Activated CD8-positive, alpha-beta memory T cell treated with anti-CD3 and anti-CD28 coated beads, Interleukin-2, amount 50 U/mL, for 24 hours (primary cell): ENCODE results near the gene C1orf52.

ENCODE experiments used
- DNase-seq: peaks from one replicate; pipeline ENCODE4 v3.0.0-alpha.2; 2020; ENCODE audit errors: extremely low read depth

The C1orf52 gene

GRCh38 chr1:85259118-85259911 is at the start of gene C1orf52:
Gene C1orf52, minus strand, starts transcription at chr1:85259662. Its CDS starts 29 bp downstream, at chr1:85259633.
- peak; percentile 95 for DNase-seq

- no peak for DNase-seq
Measured at GRCh38 chr1:85308833-85309350, 49.4 kb upstream of the C1orf52 start.

- no peak for DNase-seq
Measured at GRCh38 chr1:85307987-85308832, 48.7 kb upstream of the C1orf52 start.

- no peak for DNase-seq
Measured at GRCh38 chr1:85306236-85306635, 46.8 kb upstream of the C1orf52 start.

- DNase-seq, result no peak
Measured at GRCh38 chr1:85303440-85304162, 44.1 kb upstream of the C1orf52 start.

GRCh38 chr1:85300140-85300539 is 40.7 kb upstream of the C1orf52 start:
- DNase-seq, result no peak

GRCh38 chr1:85297855-85298629 is 38.6 kb upstream of the C1orf52 start:
- DNase-seq, result peak; percentile 71

GRCh38 chr1:85297538-85297854 is 38.0 kb upstream of the C1orf52 start:
- no peak for DNase-seq

- no peak for DNase-seq
Measured at GRCh38 chr1:85296980-85297379, 37.5 kb upstream of the C1orf52 start.

GRCh38 chr1:85295654-85296053 is 36.2 kb upstream of the C1orf52 start:
- no peak for DNase-seq

GRCh38 chr1:85295006-85295431 is 35.6 kb upstream of the C1orf52 start:
- no peak for DNase-seq

GRCh38 chr1:85290826-85291225 is 31.4 kb upstream of the C1orf52 start:
- no peak for DNase-seq

GRCh38 chr1:85289848-85290335 is 30.4 kb upstream of the C1orf52 start:
- DNase-seq, result no peak

GRCh38 chr1:85289207-85289847 is 29.9 kb upstream of the C1orf52 start:
- DNase-seq, result no peak

- DNase-seq, result no peak
Measured at GRCh38 chr1:85284202-85284601, 24.7 kb upstream of the C1orf52 start.

- no peak for DNase-seq
Measured at GRCh38 chr1:85283475-85284199, 24.2 kb upstream of the C1orf52 start.

GRCh38 chr1:85282424-85282823 is 23.0 kb upstream of the C1orf52 start:
- no peak for DNase-seq

- DNase-seq, result no peak
Measured at GRCh38 chr1:85280636-85281035, 21.2 kb upstream of the C1orf52 start.

GRCh38 chr1:85279458-85280080 is 20.1 kb upstream of the C1orf52 start:
- no peak for DNase-seq
